Keratinocyte (primary cell): Measurements from ENCODE around the gene LAMA1. TPM values are rescaled to one million over a fixed set of nuclear protein-coding genes. Genes with fewer than 3 reads are reported as not detected.

Experiments used
- DNase-seq: peaks from one replicate; pipeline ENCODE4 v3.0.0-alpha.2; 2011; ENCODE audit warnings: low read depth, missing footprints, low spot score
- FAIRE-seq: peaks from 2 replicates; lab custom pipeline; 2011; peaks lifted over from hg19 to GRCh38; lab: Jason Lieb, UNC
- H2AFZ ChIP-seq: 2 replicates; pipeline ENCODE4 v1.6.0; 2012; ENCODE audit warnings: low read length, control low read depth, inconsistent platforms; ENCODE audit not compliant: control insufficient read depth
- H3K27ac ChIP-seq: 2 replicates; pipeline ENCODE4 v1.5.1; 2011; ENCODE audit warnings: low read length; ENCODE audit not compliant: control insufficient read depth, insufficient read depth
- H3K27me3 ChIP-seq: 3 replicates; pipeline ENCODE4 v1.6.0; 2011; ENCODE audit warnings: low read length; ENCODE audit not compliant: control insufficient read depth, insufficient read depth; ENCODE audit errors: extremely low read depth
- H3K36me3 ChIP-seq, 2 experiments: 2 replicates in 1 of 2; 3 replicates in 1 of 2; pipeline ENCODE4 v1.5.1; 2011; ENCODE audit warnings: low read length in 2 of 2, mild to moderate bottlenecking in 1 of 2; ENCODE audit not compliant: control insufficient read depth in 2 of 2, insufficient read depth in 2 of 2; ENCODE audit errors: extremely low read depth in 1 of 2
- H3K4me1 ChIP-seq: 3 replicates; pipeline ENCODE4 v1.5.1; 2011; ENCODE audit warnings: low read length; ENCODE audit not compliant: control insufficient read depth, insufficient read depth; ENCODE audit errors: extremely low read depth
- H3K4me2 ChIP-seq: 3 replicates; pipeline ENCODE4 v1.6.0; 2011; ENCODE audit warnings: low read depth, low read length; ENCODE audit not compliant: control insufficient read depth, insufficient read depth; ENCODE audit errors: extremely low read depth
- H3K4me3 ChIP-seq, 3 experiments: fragments of 200-600 bp in 1 of 3; sonication (generic) in 1 of 3; 2 replicates in 2 of 3; 3 replicates in 1 of 3; pipeline ENCODE4 v1.5.1; 2011 to 2016; ENCODE audit warnings: low read length in 3 of 3, mild to moderate bottlenecking in 3 of 3, control low read depth in 2 of 3, inconsistent platforms in 1 of 3, low read depth in 1 of 3, mixed read lengths in 1 of 3, mixed run types in 1 of 3, moderate library complexity in 1 of 3; ENCODE audit not compliant: control insufficient read depth in 2 of 3, insufficient read depth in 2 of 3; ENCODE audit errors: extremely low read depth in 1 of 3
- H3K79me2 ChIP-seq: 2 replicates; pipeline ENCODE4 v1.6.0; 2012; ENCODE audit warnings: low read length; ENCODE audit not compliant: control insufficient read depth, insufficient read depth
- H3K9ac ChIP-seq: 3 replicates; pipeline ENCODE4 v1.6.0; 2011; ENCODE audit warnings: low read length; ENCODE audit not compliant: control insufficient read depth, insufficient read depth; ENCODE audit errors: extremely low read depth
- H3K9me1 ChIP-seq: 3 replicates; pipeline ENCODE4 v1.6.0; 2011; ENCODE audit warnings: low read length; ENCODE audit not compliant: control insufficient read depth, insufficient read depth; ENCODE audit errors: extremely low read depth
- H3K9me3 ChIP-seq: 2 replicates; pipeline ENCODE4 v1.5.1; 2012; ENCODE audit warnings: low read depth, low read length; ENCODE audit not compliant: control insufficient read depth
- H4K20me1 ChIP-seq: 3 replicates; pipeline ENCODE4 v1.6.0; 2011; ENCODE audit warnings: low read length; ENCODE audit not compliant: control insufficient read depth, insufficient read depth; ENCODE audit errors: extremely low read depth
- EZH2 ChIP-seq: IDR thresholded peaks from one replicate; pipeline ENCODE4 v1.6.1; 2012; ENCODE audit warnings: inconsistent platforms, mild to moderate bottlenecking, low read length, moderate library complexity
- dilution Hi-C: fragments of 300-500 bp; cut with MboI; formaldehyde crosslinking; loops from one replicate; pipeline ENCODE4 v1.7.0; 2020; ENCODE audit warnings: low sequenced_read_pairs; ENCODE audit not compliant: extremely low pct_ligation_motif_present
- polyA plus RNA-seq, 5 experiments: library from polyadenylated mRNA; depleted of rRNA in 3 of 5; stranded (reverse) in 3 of 5; stranded (forward) in 1 of 5; unstranded in 1 of 5; fragments of >200 nt; gene quantifications; 1 replicate in 1 of 5; 2 replicates in 3 of 5; 3 replicates in 1 of 5; pipeline versions ENCODE4 v1.2.1 to v1.2.3, GENCODE V29; 2011 to 2012; ENCODE audit warnings: missing spikeins in 2 of 5, low read depth in 1 of 5, low replicate concordance in 1 of 5
- TF ChIP-seq, protein P1 (sequence below), 3 experiments: IDR thresholded peaks in 1 of 3; conservative IDR thresholded peaks in 1 of 3; optimal IDR thresholded peaks in 1 of 3; 2 replicates in 2 of 3; 3 replicates in 1 of 3; pipeline versions ENCODE3 to v1.5.1; 2011; ENCODE audit warnings: low read length in 3 of 3, mild to moderate bottlenecking in 3 of 3, moderate library complexity in 2 of 3, control low read depth in 1 of 3, inconsistent platforms in 1 of 3; ENCODE audit not compliant: insufficient read depth in 2 of 3; ENCODE audit errors: extremely low read depth in 1 of 3

Gene LAMA1
- polyA plus RNA-seq, 1 donor (not counting 4 experiments of a cell fraction or from before 2014, with no cell fraction given), result 2.1 TPM

DNA sequence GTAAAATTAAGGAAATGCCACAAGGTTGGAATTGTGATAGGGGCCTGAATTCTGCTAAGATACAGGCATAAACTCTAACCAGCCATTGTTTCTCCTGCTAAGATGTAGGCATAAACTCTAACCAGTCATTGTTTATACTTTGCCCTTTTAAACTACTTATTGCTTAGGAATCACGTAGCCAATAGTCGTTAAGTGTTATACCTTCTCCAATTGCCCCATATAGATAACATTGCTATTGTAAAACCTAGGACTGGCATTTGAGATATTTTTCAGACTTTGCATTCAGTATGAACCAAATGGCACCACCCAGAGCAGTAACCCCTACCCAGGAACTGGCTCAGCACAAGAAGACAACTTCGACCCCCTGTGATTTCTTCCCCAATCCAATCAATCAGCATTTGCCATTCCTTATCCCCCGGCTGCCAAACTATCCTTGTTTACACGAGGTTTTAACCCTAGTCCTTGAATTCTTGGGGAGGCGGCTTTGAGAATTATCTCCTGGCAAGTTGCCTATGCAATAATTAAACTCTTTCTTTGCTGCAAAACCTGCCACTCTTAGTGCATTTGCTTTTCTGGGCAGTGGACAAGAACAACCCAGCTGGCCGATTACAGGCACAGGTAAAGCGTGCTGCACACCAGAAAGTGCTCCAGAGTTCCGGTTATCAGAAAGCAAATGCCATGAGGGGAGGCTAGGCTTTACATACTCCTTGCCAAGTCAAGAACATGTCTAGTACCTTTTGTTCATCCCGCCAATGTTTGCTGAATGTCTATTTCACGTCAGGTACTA is 167.6 kb downstream of the LAMA1 start:
- H3K27me3 ChIP-seq, result no peaks in the 10 kb centered on the region
- no peaks in the 10 kb centered on the region for H3K79me2 ChIP-seq
- H3K36me3 ChIP-seq, result no peaks in the 10 kb centered on the region
- no peak overlapping the region for H2AFZ ChIP-seq
- H3K9me1 ChIP-seq, result no peaks in the 10 kb centered on the region
- DNase-seq, result no peak
- TF ChIP-seq, protein P1, sequence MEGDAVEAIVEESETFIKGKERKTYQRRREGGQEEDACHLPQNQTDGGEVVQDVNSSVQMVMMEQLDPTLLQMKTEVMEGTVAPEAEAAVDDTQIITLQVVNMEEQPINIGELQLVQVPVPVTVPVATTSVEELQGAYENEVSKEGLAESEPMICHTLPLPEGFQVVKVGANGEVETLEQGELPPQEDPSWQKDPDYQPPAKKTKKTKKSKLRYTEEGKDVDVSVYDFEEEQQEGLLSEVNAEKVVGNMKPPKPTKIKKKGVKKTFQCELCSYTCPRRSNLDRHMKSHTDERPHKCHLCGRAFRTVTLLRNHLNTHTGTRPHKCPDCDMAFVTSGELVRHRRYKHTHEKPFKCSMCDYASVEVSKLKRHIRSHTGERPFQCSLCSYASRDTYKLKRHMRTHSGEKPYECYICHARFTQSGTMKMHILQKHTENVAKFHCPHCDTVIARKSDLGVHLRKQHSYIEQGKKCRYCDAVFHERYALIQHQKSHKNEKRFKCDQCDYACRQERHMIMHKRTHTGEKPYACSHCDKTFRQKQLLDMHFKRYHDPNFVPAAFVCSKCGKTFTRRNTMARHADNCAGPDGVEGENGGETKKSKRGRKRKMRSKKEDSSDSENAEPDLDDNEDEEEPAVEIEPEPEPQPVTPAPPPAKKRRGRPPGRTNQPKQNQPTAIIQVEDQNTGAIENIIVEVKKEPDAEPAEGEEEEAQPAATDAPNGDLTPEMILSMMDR (optimal IDR thresholded peaks at IDR 0.05 in 1 of 3, IDR thresholded peaks at IDR 0.05 in 1 of 3, conservative IDR thresholded peaks at IDR 0.05 in 1 of 3; ENCODE audit: extremely low read depth in 1 of 3, insufficient read depth in 2 of 3, low read length in 3 of 3), result no peak
- TF ChIP-seq EZH2, result no peak
- H3K9ac ChIP-seq, result no peak overlapping the region
- FAIRE-seq, result no peak
- H3K4me3 ChIP-seq, result no peak overlapping the region
- H3K9me3 ChIP-seq, result no peaks in the 10 kb centered on the region
- no peak overlapping the region for H3K27ac ChIP-seq
- H3K4me1 ChIP-seq, result no peaks in the 10 kb centered on the region
- no peaks in the 10 kb centered on the region for H4K20me1 ChIP-seq
- no peak overlapping the region for H3K4me2 ChIP-seq
- dilution Hi-C loops, result no loop called here

DNA sequence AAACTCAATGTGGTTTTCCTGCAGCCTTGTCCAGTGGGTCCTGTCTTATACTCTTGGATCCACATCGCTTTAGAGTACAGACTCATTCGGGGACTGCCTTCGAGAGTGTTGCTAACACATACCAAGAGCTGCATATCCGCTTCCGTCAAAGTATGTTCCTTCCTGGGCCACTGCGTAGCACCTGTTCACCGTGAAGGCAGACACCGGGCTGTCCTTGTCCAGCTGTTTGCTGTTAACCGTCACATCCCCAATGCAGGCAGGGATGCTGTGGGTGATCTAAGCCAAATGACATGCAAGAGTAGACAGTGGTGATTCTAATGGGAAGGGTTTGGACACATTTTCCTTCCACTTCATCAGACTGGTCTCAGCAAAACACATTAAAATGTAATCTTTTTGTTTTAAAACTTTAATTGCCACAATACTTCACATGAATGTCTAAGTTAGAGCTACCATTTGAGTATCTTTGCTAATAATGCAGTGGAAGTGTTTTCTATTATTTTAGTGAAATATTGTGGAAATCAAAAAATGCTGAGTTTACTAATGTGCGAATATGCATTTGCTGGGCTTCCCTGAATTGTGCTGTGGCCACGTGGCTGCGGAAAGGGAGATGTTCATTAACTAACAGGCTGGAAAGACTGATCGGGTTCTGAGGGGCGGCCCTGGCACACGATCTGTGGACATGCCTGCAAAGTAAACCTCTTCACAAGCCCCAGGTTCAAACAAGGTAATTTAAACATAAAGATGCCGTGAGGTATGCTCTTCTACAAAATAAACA is 169.1 kb downstream of the LAMA1 start:
- TF ChIP-seq, protein P1 (optimal IDR thresholded peaks at IDR 0.05 in 1 of 3, IDR thresholded peaks at IDR 0.05 in 1 of 3, conservative IDR thresholded peaks at IDR 0.05 in 1 of 3; ENCODE audit: extremely low read depth in 1 of 3, insufficient read depth in 2 of 3, low read length in 3 of 3), result no peak
- TF ChIP-seq EZH2, result no peak
- H3K27me3 ChIP-seq, result no peaks in the 10 kb centered on the region
- no peaks in the 10 kb centered on the region for H3K9me1 ChIP-seq
- no peak overlapping the region for H3K4me2 ChIP-seq
- H3K36me3 ChIP-seq, result no peaks in the 10 kb centered on the region
- FAIRE-seq (no peak), DNase-seq (no peak)
- H3K9ac ChIP-seq, result no peak overlapping the region
- no peaks in the 10 kb centered on the region for H3K79me2 ChIP-seq
- H3K4me3 ChIP-seq, result no peak overlapping the region
- no peak overlapping the region for H3K27ac ChIP-seq
- no peak overlapping the region for H2AFZ ChIP-seq
- no peaks in the 10 kb centered on the region for H3K9me3 ChIP-seq
- dilution Hi-C loops, result no loop called here
- H3K4me1 ChIP-seq, result no peaks in the 10 kb centered on the region
- H4K20me1 ChIP-seq, result no peaks in the 10 kb centered on the region
